Adrenal gland (tissue), 5 donors: ENCODE data around the gene SSH2.

Source experiments
- POLR2A ChIP-seq, 2 donors: fragments of 450-650 bp; IDR thresholded peaks; one replicate each; pipeline ENCODE4 v1.6.1; 2017; ENCODE audit warnings: antibody characterized with exemption in 2 of 2, mild to moderate bottlenecking in 2 of 2, moderate library complexity in 1 of 2
- TF ChIP-seq, protein P1 (sequence below), 6 experiments: fragments of 450-650 bp in 4 of 6; fragments of 200-600 bp in 2 of 6; sonication (generic) in 1 of 6; IDR thresholded peaks; 1 replicate in 5 of 6; 2 replicates in 1 of 6; pipeline versions ENCODE4 v1.5.1 to v1.8.0; 2016 to 2021; ENCODE audit warnings: antibody characterized with exemption in 6 of 6, mild to moderate bottlenecking in 2 of 6, moderate library complexity in 1 of 6
- donor health status: DM: no; HTN: no; CAD: no.

DNA sequence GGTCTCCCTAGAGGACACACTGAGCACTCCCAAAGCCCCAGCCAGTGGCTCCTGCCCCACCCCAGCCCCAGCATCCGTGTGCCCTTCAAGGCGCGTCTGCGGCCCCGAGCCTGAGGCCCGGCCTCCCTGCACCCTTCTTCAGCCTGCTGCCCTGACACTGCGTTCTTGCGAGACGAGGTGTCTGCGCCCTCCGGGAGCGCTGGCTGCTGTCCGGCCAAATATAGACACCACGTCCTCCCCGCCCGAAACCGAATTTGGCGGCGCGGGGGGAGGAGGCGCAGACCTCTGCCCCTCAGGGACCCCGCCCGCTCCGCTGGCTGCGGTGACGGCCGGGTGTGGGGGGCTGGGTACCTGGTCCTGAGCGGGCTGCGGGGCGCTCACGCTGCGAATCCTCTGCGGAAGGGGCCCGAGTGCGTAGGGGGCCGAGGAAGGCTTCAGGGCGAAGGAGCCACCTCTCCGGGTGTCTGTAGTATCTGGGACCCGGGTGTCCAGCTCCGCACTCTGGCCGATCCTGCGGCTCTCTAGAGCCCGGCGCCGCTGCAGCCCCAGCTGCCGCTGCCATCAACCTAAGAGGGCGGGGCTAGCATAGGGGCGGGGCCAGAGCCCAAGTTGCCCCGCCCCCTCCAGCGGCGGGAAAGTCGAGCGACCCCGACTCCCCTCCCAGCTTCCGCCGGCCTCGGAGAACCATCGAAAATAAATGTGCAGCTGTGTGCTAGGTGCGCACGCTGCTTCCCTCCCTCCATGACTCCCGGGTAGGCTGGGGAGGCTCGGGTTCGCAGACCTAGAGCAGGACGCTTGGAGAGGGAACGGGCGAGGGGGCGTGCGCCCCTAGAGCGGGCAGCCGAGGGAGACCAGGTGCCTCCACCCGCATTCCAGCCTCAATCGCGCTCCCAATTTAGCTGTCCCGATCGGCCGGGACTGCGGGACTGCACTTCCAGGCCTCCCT is 307.4 kb downstream of the SSH2 start, which contains the start of gene CORO6:
- TF ChIP-seq, protein P1, sequence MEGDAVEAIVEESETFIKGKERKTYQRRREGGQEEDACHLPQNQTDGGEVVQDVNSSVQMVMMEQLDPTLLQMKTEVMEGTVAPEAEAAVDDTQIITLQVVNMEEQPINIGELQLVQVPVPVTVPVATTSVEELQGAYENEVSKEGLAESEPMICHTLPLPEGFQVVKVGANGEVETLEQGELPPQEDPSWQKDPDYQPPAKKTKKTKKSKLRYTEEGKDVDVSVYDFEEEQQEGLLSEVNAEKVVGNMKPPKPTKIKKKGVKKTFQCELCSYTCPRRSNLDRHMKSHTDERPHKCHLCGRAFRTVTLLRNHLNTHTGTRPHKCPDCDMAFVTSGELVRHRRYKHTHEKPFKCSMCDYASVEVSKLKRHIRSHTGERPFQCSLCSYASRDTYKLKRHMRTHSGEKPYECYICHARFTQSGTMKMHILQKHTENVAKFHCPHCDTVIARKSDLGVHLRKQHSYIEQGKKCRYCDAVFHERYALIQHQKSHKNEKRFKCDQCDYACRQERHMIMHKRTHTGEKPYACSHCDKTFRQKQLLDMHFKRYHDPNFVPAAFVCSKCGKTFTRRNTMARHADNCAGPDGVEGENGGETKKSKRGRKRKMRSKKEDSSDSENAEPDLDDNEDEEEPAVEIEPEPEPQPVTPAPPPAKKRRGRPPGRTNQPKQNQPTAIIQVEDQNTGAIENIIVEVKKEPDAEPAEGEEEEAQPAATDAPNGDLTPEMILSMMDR (IDR thresholded peaks at IDR 0.05): no peak
- no peak for TF ChIP-seq POLR2A (IDR thresholded peaks at IDR 0.05)
